GM18867 (cell line): ENCODE data around the gene CIC.
"Not testable (repeated sequence)": the region's sequence is repeated elsewhere in the genome, so short reads cannot be mapped to it uniquely, and the experiment has no call there.

ENCODE experiments used
- ATAC-seq: cut with Tn5 transposase; IDR thresholded peaks from one replicate; pipeline ENCODE4 v1.9.1; 2021; ENCODE audit warnings: mild to moderate bottlenecking, moderate library complexity; ENCODE audit not compliant: unreplicated experiment

Gene CIC

GRCh38 chr19:42327381-42327780 is 58.3 kb downstream of the CIC start:
- ATAC-seq = no peak

- no peak for ATAC-seq
Measured at GRCh38 chr19:42328106-42328505, 59.1 kb downstream of the CIC start.

- ATAC-seq = no peak
Measured at GRCh38 chr19:42328854-42329253, 59.8 kb downstream of the CIC start.

GRCh38 chr19:42330241-42330711 is 61.2 kb downstream of the CIC start:
- ATAC-seq = no peak

GRCh38 chr19:42331333-42331732 is 62.3 kb downstream of the CIC start:
- not testable (repeated sequence) for ATAC-seq

- no peak for ATAC-seq
Measured at GRCh38 chr19:42332059-42332458, 63.0 kb downstream of the CIC start.

GRCh38 chr19:42333018-42333417 is 64.0 kb downstream of the CIC start:
- no peak for ATAC-seq

GRCh38 chr19:42333975-42334696 is 65.1 kb downstream of the CIC start:
- no peak for ATAC-seq

- no peak for ATAC-seq
Measured at GRCh38 chr19:42334697-42335373, 65.8 kb downstream of the CIC start.

GRCh38 chr19:42335374-42335936 is 66.4 kb downstream of the CIC start:
- no peak for ATAC-seq

- no peak for ATAC-seq
Measured at GRCh38 chr19:42335971-42336370, 66.9 kb downstream of the CIC start.

- ATAC-seq = not testable (repeated sequence)
Measured at GRCh38 chr19:42339126-42339860, 70.2 kb downstream of the CIC start.

GRCh38 chr19:42339922-42340321 is 70.9 kb downstream of the CIC start:
- not testable (repeated sequence) for ATAC-seq

GRCh38 chr19:42343344-42344110 is 74.5 kb downstream of the CIC start:
- no peak for ATAC-seq

- no peak for ATAC-seq
Measured at GRCh38 chr19:42344336-42344893, 75.4 kb downstream of the CIC start.
